HG02852 (cell line): ENCODE results near the gene DGKB.

ENCODE experiments used
- ATAC-seq: cut with Tn5 transposase; IDR thresholded peaks from one replicate; pipeline ENCODE4 v1.9.1; 2021; ENCODE audit warnings: mild to moderate bottlenecking, moderate library complexity; ENCODE audit not compliant: unreplicated experiment

Gene DGKB

DNA sequence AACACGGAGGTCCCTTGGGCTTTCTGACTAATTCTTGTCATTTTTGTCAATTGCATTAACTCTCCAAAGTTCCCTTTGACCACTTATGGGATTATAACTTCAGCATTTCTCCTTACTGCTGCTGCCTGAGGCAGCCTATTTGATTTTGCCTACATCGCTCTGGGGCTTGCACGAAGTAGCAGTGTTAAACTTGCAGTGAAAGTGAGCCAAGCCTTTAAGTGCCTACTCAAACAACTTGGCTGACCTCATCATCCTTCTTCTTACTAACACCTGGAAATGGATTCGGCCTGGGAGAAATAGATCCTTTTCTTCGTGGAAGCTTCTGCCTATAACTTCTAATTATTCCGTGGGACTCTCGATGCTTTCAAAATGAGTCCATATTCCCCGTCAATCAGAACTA is 76.6 kb downstream of the DGKB start:
- ATAC-seq = no peak

DNA sequence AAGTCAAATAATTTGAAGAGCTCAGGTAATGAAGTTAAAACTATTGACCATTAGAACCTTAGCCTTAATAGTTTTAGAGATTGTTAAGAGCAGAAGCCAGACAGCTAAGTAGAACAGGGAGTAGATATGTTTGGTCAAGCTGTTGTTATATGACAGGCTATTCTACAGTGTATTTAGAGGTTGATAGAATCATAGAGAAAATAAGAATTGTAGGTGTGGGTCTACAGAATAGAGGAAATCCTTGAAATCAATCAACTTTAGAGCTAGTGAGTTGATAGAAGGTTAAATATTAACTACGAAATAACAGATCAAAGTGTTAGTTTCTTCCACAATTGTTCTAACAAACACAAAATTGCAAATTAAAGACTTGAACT is 80.1 kb downstream of the DGKB start:
- no peak for ATAC-seq

DNA sequence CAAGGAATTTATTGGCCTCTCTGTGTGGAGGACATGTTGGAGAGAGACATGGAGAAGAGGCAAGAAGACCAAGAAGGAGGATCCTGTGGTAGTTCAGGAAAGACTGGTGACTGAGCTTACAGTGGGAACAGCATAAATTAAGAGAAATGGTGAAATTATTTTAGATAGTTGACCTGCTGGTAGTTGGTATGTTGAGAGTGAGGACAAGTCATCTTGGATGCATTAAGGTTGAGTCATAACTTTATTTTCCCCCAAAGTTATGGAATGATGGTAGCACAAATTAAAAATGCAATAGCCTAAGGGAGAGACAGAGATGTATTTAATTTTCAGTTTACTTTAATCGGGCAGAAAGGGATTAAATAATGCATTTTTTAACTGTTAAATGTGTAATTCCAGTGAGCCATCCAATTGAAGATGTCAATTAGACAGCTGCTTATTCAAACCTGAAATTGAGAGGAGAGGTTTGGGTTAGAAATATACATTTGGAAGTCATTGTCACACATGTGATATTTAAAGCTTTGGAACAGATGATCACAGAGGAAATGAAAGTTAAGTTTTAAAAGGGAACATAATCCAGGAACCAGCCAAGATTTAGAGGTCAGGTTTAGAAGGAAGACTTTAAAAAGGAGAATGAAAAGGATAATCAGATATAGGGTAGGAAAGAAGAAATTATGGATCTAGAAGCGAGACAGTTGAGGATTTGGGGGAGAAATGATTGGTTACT is 80.6 kb downstream of the DGKB start:
- ATAC-seq = no peak

DNA sequence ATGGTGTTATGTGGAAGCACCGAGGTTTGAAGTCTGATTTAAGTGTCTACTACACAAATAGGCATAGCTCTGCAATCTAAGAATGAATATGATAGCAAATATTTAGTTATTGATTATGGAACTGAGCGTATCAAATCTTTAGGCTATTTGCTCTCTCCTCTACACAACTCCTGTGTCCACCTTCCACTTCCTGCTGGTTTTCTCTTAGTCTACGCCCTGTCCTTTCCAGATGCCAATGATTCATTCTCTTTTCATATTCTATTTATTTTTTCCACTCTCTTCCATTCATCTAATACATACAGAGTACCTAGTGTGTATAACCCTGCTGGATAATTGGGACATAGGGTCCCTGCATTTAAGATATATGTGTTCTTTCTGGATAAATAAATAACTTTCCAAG is 83.7 kb downstream of the DGKB start:
- ATAC-seq = no peak

DNA sequence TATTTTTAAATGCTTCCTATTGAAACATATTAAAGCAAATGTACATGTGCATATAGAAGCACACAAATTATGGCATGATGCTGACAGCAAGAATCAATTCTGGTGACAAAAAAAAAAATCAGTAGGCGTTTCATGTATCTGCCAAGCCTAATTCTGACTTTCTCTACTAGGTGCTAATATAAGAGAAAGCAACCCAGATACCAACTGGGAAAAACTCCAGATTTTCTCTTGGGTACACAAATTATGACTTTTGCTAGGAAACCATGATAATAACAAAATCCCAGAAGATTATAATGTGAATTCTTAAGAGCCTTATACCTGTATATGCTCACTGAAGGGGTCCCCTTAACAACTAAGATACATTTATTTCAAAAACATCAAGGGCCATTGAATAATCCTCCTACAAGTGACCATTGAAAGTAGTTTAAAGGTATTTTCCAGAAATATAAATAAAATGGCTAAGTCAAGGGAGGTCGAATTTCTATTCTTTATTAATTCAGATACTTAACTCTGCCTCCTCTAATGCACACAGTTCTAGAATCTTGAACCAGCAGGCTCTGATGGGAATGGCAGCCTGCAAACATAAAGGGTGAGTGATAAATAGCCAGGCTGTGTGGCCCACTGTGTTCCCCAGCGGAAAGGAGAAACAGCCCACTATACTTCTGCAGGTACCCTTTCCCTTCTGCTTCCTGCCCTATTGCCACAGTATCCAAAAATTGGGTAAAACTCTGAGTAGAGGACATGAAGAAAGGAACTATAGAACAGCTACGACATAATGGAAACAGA is 84.5 kb downstream of the DGKB start:
- no peak for ATAC-seq

DNA sequence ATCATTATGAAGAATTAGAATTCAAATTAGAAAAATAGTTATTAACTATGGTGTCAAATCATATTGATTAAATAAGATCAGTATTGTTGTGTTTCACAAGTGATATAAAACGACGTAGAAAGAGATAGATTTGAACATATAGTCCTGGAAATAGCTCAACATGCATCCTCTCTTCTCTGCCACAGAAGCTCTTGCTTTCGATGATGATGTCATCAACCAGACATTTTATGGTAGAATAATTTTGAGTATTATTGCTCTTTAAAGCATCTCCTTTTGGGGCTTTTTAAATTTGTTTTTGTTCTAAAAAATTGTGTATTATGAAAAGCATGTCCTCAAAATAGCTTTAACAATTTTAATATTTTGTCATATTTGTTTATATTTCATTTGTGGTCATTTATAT is 95.0 kb downstream of the DGKB start:
- ATAC-seq = no peak

DNA sequence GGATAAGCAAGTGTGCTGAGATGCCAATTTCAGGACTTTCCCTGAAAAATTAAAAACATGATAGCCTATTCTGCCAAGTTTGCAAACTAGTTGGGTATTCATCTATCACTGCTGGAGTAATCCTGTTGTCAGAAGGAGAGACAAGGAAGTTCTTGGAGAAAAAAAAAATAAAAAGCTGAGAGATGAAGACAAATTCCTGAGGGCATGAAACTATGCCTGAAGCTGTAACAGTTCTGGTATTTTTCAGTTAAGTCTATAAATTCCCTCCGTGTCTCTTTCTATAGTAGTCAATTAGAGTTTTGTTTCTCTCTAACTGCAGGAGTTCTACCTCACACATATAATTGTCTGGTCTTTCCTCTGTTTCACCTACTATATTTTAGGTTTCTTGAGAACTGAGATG is 95.7 kb downstream of the DGKB start:
- no peak for ATAC-seq

DNA sequence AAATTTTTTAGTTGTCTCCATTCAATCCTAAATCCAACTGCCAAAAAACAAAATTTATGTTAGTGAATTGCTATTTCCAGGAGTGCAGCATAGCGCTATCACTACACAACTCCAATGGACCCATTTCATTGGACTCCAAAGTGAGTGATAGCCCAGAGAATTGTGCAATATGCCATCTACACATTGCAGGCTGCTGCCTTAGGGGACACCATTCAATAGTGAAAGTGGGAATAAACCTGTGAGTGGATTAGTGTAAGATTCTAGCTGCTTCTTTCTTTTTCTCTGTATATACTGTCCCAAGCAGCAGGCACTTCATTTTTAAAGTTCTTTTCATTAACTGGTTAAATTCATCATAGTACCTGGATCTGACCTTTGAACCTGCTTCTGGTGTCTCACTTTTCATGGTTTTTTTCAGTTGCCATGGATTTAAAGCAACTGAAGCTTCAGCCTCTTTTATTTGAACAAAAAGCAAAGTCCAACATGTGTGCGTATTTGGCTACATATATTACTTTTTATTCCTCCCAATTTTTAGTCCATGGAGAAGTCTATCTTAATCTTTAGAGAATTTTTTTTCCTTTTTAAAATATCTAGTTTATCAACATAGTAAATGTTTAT is 97.3 kb downstream of the DGKB start:
- no peak for ATAC-seq

DNA sequence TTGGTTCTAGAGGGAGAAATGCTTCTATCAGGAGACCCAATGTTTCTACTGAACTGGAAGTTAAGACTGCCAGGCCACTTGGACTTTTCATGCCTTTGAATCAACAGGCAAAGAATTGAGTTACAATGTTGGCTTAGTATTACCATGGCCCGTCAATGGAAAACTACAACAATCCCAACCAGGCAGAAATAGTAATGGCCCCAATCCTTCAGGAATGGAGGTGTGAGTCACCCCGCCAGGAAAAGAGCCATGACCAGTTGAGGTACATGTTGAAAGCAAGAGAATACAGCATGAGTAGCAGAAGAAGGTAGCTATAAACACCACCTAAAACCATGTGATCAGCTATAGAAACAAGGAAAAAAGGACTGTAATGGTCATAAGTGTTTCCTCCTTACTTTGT is 101.9 kb downstream of the DGKB start:
- ATAC-seq = no peak

DNA sequence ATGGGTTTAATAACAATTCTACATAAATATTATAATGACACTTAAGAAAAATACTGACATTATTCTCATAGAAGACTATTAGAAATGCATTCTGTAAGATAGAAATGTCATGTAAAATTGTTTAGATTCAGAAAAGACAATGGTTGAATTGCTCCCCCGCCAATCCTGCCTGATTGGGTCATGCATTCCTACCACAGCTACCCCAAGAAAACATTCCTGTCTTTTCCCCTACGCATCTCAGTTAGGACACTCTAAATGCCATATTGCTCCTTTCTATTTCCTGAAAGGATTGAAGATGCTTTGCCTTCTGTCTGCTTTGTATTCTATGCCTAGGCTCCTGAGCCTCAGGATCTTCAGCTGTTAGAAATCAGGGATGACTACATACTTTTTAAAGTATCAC is 109.4 kb downstream of the DGKB start:
- no peak for ATAC-seq

DNA sequence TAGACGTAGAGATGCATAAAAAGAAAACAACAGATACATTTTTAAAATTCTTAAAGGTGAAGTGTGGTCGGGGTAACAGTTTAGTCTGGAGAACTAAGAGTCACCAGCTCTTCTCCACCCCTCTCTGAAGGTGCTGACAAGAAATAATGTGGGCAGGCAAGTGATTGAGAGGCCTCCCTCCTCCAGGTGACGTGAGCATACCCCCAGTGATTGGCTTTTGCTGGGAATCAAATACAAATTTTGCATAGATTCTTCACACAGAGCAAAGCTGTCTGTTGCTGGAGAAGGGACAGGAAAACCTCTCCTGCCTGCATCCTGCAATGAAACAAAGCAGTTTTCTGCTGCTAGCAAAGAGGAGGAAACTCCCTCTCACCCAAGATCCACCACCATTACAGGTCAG is 115.0 kb downstream of the DGKB start:
- no peak for ATAC-seq

DNA sequence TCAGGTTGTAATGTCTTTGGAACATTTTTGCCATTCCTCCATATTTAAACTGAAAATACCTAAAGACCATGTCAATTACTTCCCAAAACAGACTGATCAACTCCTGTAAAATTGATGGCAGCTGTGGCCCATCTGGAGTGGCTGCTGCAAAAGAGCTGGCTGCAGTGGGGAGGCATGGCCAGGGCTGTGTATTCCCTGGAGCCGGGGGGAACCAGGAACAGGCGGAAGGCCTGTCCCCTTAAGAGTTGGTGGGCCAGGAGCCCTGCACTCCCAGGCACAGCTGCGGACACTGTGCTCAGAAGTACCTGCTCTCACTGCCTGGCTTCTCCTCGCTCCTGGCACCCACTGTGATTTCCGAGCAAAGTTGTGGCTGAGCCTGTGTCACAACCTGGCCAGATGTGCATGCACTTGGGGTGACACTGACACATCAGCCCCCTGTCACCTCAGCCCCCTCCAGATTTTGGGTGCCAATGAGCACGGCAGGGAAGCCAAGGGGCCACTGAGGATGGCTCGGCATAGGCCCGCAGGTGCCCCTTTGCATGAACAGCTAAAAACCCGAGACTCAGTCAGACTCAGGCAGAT is 116.1 kb downstream of the DGKB start:
- no peak for ATAC-seq

DNA sequence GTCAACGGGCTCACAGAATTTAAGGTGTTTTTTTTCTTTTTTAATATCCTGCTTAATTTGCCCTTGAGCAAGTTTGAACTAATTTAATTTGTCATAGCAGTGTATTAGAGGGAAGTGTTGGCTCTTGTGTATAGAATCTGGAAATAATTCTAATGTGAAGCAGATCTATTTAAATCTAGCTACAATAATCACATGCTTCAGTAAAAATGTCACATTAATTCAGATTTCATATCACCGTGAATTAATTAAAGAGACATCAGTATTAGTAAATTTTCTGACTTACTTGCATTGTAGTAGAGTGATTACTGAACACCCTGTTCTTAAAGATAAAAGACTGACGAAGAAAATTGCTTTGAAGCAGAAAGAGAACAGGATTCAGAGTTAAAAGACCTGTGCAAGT is 124.7 kb downstream of the DGKB start:
- no peak for ATAC-seq

DNA sequence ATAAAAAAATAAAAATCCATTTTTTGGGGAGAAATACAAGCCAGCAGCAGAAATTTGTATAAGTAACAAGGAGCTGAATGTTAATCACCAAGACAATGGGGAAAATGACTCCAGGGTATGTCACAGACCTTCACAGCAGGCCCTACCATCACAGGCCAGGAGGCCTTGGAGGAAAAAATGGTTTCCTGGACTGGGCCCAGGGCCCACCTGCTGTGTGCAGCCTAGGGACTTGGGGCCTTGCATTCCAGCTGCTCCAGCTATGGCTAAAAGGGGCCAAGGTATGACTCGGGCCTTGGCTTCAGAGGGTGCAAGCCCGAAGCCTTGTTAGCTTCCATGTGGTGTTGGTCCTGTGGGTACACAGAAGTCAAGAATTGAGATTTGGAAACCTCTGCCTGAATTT is 126.3 kb downstream of the DGKB start:
- ATAC-seq = no peak

DNA sequence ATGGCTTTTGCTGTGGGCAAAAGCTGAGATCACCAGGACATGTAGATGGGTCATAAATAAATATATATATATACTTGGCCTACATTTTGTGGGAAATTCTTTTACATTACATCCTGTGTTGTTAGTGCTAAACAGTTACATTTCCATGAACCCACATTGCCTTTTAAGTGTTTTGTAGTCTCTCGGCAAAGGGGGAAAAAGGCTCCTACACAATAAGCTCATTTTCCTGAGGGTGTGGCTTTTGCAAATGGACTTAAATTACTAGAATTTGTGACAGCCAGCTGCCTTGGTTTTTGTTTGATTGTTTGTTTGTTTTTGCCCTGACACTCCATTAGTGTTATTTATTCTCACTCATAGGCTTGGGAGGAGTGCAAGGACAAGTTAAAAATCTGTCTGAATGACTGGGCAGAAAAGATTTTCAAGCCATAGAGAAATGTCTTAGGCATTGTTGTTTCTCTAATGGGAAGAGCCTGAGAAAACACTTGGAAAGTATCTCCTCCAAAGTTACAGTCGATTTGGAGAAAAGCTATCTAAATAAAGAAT is 128.8 kb downstream of the DGKB start:
- ATAC-seq = no peak

DNA sequence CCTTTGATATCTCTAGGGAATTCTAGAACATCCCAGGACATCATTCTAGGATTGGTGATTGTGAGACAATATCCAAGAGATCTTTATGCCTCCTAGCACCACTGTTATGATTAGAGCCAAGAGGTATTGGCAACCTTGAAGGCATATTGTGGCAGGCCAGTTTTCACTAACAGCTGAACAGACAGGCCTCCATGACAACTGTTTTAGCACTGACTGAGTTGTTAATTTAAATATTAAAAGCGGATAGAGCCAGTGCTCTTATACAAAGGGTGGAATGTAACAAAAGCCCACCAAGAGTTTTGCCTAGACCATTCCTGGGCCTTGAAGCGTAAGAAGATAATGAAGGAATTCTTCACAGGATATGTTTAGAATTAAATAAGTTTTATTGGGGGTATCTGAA is 131.9 kb downstream of the DGKB start:
- no peak for ATAC-seq

DNA sequence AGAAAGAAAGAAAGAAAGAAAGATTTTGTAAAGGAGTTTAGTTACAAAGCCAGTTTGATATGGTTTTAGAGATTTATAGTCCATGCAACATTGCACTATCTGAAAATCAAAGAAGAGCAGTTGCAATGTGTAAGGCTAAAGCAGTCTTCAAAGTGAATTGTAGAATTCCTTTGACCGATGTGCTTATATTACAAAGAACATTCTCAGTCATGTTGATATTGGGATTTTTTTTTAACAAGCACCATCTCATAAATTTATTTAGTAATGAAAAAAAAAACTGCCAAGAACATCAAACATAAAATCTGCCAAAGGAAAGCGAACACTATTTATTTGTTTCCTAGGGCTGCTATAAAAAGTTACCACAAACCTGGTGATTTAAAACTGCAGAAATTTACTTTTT is 133.3 kb downstream of the DGKB start:
- ATAC-seq = no peak

DNA sequence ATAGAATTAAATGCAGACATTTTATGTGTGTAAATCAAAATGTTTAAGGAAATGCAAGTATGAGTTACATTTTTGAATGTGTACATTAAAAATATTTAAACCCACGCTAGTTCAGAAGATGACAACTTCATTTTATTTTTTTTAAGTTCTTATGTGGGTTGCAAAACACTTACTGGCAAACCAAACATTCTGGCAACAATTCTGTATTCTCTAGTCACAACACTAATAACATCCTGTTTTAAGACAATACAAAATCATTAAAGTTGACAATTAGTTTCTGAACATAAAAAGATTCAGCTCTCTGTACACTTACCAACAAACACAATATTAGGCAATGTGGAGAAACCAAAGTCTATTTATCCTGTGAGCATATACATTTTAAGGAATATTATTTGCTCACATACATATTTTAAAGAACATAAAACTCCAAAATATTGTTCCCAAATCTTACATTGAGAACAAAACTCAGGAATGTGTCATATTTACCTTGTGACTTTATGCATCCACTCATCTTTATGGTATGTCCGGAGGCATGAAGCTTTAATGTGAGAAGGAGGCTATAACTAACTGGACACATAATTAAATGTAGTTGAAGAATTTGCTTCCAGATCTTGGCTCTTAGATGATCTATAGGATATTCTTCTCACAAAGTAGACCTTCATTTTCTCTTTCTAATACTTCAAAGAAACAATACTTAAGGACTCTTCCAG is 134.7 kb downstream of the DGKB start:
- ATAC-seq = no peak

DNA sequence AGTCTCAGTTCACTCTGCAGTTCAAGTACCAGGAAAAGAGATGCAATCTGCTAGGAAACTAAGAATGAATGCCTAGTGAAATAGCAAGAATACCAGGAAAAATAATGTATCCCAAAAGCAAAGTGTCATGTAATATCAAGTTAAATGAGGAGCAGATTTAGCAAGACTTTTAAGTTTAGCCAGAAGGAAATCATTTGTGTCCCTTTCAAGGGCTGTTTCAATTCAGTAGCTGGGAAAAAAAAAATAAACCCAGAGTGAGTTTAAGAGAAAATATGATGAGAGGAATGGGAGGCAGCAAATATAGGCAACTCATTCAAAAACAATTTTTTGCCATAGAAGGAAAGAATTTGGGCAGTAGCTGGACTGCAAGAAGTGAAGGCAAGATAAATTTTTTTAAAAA is 135.8 kb downstream of the DGKB start:
- ATAC-seq = no peak

DNA sequence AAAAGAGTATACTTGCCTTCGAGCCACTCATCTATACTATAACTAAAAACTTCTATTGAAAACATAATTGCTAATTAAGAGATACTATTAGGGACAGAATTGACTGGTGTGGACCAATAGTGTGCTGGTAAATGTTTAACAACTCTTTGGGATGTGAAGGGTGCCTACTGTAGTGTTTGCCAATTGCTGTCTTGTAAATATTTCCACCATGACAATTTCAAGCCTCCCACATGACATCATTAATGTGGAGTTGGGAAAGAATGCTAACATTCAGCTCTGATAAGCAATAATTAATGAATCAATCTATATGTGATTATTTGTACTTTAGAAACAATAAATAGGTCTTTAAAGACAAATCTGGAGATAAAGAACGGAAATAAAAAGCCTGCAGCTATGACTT is 136.8 kb downstream of the DGKB start:
- no peak for ATAC-seq

DNA sequence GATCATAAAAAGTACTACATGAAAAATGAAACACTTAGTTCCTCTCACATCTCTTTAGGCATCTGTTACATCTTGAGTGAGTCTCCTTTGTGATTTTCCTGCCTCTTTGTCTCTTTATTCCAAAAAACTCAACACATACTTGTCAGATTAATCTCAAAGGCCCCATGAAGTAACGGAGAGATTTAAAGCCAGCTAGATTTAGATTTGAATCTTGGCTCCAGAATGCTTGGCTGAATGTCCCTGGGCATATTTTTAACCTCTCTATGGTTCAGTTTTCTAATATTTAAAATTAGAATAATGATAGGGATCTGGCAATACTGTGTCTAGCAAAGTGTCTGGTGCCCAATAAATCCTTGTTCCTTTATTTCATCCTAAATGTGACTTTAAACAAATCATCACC is 140.0 kb downstream of the DGKB start:
- no peak for ATAC-seq
